ENCODE measurements around the gene CDC6.

Gene CDC6

DNA sequence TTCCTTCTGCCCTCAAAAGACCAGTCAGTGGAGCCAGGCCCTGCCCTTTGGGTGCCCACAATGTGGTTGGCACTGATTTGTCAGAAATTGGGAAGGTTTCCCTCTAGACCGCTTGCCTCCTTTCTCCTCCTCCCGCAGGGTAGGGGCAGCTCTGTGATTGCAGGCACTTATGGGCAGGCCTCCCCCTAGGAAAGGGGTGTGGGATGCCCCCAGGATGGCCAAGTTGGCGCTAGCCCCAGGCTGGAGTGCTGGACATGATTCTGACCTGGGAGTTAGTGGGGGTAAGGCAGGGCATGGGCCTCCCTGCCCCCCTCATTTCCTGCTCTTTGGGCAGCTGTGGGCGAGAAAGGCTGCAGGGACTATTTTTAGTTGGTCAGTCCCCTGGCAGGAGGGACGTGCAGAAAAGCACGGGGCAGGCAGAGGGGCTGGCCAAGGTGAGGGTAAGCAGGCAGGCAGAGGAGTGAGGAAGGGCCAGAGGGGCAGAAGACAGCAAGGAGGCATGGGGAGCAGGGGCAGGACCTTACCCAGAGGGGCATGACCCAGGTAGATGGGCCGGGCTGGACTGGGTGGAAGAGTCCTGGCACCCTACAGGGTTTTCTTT, 24.6 kb downstream of the CDC6 start:
- DNase-seq, result no peak

DNA sequence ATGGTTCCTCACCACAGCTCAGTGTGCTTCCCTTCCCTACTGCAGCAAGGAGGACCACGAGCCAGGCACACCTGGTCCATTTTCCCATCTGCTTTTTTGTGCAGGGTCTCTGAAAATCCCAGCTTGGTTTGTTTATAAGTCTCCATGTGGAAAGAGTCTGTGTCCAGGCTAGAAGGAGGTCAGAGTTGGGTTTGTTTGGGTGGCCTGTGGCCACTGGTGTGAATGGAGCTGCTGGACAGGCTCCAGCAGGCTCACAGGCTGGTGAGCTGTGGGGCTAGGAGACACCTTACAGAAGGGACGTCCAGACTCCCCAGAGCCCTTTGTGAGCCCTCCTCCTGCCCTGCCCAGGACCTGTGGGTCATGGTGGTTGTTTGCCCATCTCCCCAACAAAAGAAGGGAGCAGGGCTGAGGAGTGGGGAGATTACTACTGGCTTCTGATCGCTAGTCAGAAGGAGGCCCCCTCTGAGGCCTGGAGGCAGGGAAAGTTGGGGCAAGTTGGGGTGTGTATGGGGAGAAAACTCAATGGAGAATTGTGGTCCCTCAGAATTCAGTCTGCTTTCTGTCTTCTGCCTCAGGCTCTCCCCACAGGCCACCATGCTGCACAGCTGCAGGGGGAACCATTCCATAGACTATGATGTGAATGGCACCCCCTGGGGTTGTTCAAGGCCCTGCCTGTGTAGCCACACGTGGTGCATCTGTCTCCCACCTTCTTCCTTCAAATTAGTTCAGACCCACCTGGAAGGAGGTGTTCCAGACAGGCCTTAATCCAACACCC, 25.4 kb downstream of the CDC6 start:
- no peak for DNase-seq

GRCh38 chr17:40313668-40314583, 26.2 kb downstream of the CDC6 start:
- no peak for DNase-seq

DNA sequence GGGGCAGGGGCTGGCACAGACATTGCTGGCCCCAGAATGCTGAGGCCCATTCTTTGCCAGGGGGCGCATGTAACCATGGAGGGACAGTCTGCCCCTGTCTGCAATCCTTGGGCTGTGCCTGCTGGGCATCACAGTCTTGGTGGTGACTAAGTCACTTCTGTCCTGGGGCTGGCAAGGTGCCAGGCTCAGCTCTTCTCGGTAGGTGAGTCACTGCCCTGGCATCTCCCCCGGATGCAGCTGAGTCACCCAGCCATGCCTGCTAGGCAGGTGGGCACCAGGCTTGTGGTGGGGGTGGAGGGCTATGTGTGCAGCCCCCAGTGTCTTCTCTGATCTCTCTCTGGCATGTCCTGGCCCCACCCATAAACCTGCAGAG, 26.9 kb downstream of the CDC6 start:
- peak; percentile 88 for DNase-seq

GRCh38 chr17:40315206-40315605, 27.5 kb downstream of the CDC6 start:
- DNase-seq, result no peak

DNA sequence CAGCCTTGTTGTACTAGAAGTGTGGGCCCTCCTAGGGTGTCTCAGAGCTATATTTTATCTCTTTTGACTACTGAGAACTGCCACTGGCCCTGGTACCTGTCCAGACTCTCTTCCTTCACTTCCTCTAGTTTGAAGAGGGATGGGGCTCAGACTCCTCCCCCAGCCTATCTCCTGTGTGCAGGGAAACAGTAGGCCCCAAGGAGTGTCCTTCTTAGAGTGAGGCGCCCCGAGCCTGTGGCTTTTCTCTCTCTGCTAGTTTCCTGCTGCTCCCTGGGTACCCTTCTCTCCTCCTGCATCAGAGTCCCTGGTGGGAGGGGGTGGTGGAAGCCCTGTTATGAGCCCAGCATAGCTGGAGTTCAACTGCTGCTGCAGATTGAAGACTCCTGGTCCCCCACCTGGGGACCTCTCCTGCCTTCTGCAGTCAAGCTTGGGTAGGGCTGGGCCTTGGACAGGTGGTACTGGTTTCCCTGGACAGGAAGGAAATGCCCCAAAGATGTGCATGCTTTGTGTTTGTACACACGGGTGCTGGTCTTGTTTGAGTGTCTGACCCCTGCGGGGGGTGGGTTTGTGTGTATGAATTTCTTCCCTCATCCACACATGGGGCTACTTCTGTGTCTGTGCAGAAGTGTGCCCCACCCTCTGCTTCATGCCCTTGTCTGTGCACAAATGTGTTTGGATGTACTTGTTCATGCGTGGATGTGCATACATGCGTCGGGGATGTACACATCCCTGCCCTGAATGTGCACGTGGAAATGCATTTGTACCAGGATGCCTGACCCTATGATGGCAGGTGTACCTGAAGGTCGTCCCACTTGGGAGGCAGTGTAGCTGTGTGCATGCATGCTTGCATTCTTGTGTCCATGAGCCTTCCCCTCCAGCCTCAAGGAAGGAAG, 28.2 kb downstream of the CDC6 start:
- no peak for DNase-seq

- peak; percentile 84 for DNase-seq
Measured at GRCh38 chr17:40316571-40317344, 29.1 kb downstream of the CDC6 start.

GRCh38 chr17:40317345-40317873, 29.7 kb downstream of the CDC6 start:
- peak; percentile 81 for DNase-seq

DNA sequence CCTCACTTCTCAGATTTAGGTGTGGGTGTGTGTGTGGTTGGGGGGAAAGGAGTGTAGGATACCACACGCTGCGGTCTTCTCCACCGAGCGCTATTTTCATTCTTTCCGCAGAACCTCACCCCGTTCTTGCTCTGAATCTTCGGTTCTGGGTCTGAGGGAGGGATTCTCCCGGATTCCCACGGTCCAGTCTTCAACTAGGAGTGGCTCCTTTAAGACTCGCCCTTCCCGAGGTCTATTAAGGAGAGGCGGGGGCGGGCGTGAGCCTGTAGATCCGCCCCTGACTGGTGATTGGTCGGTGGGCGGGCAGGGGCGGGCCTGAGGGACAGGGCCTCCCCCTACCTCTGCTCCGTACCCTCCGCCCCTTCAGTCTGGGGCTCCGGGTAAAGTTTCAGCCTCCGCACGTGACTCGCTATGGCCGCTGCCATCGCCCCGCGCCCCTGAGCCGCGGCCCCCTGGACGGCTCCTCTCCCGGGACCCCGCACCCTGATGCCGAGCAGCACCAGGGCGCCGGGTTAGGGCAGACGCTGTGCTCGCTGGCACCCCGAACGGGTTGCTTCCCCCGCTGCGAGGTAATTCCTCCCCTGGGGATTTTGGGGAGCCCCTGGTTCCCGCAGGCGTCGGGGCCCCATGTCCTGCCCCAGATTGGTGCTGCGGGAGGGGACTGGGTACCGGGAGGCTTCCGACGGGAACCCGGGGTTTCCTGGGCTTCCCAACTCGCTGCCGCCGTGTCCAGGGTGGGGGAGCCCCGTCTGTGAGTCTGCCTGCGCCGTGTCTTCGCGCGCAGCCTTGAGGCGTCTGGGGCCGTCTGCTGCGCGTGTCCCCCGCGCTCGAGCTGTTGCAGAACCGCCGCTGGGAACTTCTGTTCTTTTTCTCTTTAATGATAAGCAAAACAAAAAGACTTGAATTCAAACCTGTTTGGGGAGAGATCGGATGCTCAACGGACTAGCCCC, 30.5 kb downstream of the CDC6 start:
- DNase-seq, result peak; percentile 95

DNA sequence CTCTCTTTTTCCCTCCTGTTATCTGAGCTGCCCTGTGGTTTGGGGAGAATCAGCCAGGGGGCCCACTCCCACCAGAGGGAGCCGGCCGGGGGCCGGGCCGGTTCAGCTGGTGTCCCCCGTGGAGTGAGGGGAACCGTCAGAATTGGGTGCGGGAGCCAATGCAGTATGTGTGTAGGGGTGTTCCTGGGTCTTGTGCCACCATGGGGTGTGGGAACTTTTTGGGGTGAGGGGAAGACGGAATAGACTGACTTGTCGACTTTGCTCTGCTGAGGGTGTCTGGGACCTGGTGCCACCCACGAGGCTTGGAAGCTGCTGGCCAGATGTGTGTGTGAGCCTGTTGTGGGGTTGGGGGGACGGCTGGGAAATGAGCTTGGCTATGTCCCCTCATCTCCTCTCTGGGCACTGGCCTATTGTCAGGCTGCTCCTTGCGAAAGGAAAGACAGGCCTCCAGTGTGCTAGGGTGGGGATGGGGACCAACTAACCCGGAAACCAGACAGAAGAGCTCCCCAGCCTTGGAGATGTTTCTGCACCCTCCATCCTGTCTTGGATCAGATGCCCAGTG, 31.2 kb downstream of the CDC6 start:
- DNase-seq, result no peak

GRCh38 chr17:40319651-40320540, 32.2 kb downstream of the CDC6 start:
- DNase-seq, result no peak

GRCh38 chr17:40320756-40321523, 33.3 kb downstream of the CDC6 start:
- DNase-seq, result no peak

DNA sequence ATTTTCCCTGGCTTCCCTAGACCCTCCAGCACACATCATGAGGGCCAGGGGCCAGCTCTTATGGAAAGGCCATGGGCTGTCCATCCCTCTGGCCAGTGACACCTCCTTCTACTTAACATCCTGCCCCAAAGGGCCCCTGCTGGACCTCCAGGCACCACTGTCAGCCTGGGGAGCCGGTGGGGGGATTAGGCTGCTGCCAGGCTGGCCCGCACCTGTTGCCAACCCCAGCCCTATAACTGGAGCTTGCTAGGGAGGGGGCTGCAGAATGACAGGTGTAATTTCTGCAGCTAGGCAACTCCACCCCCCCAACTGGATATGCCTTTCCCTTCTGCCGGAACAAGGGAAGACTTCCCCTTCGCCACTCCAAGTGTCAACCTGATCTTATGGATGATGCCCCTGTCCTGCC, 33.8 kb downstream of the CDC6 start:
- no peak for DNase-seq

GRCh38 chr17:40321961-40322357, 34.3 kb downstream of the CDC6 start:
- DNase-seq, result peak; percentile 27

GRCh38 chr17:40322358-40323315, 35.0 kb downstream of the CDC6 start:
- DNase-seq, result peak; percentile 73

All from HCEC 1CT (cell line).